Hippocampal formation (tissue), 2 donors: Measurements from ENCODE around the gene FAM78B.

Experiments used
- DNase-seq, 2 donors: peaks; one replicate each; lab custom pipeline; 2025; lab: John Stamatoyannopoulos, UW

Gene FAM78B

DNA sequence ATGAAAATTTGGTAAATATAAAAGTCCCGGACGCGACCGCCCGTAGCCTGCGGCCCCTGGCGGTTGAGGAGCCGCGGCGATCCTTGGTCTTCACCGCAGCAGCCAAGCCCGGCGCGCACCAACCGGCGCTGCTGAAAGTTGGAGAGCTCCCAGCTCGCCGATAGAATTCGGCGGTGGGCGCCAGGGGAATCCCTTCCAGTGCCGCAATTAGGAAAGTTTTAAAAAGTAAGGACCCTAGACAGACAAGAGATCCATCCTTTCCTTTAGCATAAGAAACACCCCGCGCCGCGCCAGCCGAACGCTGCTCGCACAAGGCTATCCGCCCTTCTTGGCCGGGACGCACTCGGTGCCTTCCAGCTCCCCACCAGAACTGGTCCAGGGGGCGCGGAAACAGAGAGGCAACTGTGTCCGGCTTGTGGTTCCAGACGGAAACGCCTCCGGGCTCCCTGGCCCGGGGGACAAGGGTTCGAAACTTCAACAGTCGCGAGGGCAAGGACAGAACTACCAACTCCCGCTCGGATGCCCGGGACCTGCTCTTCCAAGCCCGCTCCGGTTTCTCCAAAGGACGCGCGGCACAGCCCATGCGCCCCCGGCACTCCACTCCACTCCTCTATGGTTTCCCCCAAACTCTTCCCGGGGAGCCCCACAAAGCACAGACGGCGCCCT is 1.7 kb downstream of the FAM78B start:
- DNase-seq = peak in 1 of 2 donors; percentile 44

GRCh38 chr1:166164646-166164994 is 2.2 kb downstream of the FAM78B start:
- DNase-seq = no peak

DNA sequence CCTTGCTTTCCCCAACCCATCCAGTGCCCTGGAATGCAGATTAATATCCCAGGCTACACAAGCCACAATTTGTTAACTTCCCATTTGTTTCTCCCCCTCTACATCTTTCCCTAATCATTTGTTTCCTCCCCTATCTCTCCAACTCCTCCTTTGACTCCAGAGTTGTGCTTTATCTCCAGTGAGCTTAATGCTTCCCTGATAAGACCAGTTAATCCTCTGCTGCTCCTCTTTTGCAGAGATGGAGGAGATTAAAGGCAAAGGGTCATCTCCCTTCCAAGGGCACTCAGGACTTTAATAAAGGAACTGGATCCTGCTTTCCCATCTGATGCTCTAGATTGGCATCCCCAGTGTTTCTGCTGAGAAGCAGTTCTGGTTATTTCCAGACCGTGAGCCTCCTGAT is 7.1 kb downstream of the FAM78B start:
- DNase-seq = no peak

- no peak for DNase-seq
Measured at GRCh38 chr1:166156674-166157073, 10.1 kb downstream of the FAM78B start.

- no peak for DNase-seq
Measured at GRCh38 chr1:166155108-166155507, 11.7 kb downstream of the FAM78B start.

DNA sequence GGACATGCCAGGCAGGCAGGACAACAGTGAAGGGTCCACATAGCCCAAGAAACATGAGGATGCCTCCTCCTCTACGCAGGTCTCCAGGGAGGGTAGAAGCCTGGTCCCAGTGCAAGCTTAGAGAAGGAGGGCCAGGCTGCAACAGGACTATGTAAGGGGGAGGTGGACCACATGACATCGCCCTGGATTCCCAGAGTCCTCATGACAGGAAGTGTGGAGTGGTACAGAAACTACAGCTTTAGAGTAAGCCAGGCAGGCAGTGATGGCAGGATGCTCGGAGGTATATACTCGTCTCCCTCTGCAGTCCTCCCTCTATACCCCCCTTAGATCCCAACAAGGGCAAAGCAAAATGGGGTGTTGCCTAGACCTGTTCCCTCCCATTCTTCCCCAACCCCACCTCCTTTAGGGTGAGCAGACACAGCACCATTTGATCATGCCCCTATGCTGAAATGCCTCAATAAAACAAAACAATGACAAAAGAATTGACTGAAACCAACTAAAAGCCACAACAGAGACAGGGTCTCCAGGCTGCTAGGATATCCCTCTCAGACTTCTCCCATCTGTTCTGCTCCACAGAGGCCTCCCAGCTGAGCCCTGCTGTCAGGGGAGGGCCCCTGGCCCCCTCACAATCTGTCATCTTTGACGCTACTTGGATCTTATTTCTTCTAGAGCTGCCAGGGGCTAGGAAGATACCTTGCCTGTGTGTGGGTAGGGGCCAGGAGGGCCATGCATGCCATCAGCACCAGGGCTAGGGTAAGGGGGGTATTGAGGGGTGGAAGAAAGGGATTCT is 13.1 kb downstream of the FAM78B start:
- DNase-seq = no peak

DNA sequence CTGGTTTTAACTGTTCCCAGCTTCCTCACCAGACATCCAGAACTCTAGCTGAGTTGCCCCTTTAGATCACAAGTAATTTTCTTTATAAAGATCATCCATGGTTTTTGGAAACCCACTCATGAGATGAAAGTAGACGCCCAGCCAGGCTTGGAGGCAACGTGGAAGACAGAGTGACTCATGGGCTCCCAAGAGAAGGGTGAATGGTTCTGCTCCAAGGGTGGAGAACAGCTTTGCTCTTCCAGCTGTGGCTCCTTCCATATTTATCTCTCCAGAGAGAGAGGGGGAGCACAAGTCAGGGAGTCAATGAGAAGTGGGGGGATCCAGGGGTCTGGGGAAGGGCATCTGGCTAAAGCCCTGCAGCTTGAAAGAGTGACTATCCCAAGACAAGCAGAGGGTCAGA is 13.8 kb downstream of the FAM78B start:
- no peak for DNase-seq

GRCh38 chr1:166151804-166152203 is 15.0 kb downstream of the FAM78B start:
- no peak for DNase-seq

DNA sequence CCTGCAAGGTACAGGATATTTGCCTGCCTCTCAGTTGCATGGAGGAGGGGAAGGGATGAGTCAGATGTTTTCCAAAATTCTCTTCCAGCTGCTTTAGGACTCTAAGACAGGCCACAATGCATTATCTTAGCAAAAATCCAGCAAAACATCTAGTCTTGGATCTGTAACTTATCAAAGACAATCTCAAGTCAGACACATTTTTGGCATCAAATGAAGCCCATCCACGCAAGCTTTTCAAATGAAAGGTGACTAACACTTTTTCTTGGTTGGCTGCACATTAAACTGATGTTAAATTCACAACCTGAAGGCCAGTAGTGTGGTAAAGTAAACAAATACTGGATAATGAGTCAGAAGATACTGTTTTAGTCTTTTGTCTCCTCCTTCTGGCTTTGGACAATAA is 21.3 kb downstream of the FAM78B start:
- DNase-seq = no peak

GRCh38 chr1:166141969-166142368 is 24.8 kb downstream of the FAM78B start:
- no peak for DNase-seq

DNA sequence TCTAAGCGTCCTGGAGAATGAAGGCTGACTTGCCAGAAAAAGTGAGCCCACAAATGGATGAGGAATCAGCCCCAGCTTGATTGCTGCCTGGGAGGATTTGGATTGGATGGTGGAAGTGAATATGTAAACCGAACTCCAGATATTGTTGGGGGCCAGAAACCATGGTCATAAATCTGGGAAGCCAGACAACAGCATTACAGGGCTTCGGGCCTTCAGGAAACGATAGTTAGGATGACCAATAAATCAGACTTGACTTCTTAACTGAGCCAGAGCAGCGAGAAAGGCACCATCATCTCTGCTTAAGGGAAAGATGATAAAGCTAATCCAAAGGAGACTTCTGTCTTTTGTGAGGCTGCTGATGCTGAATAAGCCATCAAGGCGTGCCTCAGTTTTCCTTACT is 26.6 kb downstream of the FAM78B start:
- no peak for DNase-seq

- no peak for DNase-seq
Measured at GRCh38 chr1:166139735-166140134, 27.1 kb downstream of the FAM78B start.

DNA sequence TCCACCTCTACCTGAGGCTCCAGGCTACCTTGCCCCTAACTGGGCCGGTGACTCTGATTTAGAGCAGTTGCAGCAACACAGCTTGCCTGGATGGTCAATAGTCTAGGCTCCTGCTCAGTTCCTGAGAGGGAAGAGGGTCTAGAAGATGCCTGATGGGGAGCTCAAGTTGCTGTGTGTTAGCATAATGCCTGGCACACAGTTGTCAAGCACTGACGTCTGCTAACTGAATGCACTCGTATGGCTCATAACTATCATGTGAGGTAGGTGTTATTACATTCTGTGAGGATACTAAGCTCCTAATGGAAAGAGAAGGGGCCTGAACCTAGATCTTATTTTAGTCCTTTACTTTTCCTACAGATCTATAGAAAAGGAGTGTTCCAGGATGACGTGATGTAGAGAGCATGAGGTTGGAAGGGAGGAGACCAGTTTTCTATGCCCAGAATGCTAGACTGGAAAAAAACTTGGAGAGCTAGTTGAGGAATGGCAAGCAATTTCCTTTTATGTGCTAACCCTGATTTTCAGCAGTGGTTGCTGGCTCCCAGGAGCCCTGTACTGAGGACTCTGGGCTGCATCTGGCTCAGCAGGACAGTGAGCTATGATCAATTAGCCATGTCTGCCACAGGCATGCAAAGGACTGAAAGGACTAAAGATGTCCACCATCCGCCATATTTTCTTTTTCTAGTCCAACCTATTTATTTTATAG is 30.0 kb downstream of the FAM78B start:
- DNase-seq = no peak

GRCh38 chr1:166136222-166136621 is 30.6 kb downstream of the FAM78B start:
- no peak for DNase-seq

GRCh38 chr1:166133857-166134256 is 32.9 kb downstream of the FAM78B start:
- no peak for DNase-seq

- DNase-seq = no peak
Measured at GRCh38 chr1:166133276-166133841, 33.4 kb downstream of the FAM78B start.

- DNase-seq = no peak
Measured at GRCh38 chr1:166132496-166132895, 34.3 kb downstream of the FAM78B start.

DNA sequence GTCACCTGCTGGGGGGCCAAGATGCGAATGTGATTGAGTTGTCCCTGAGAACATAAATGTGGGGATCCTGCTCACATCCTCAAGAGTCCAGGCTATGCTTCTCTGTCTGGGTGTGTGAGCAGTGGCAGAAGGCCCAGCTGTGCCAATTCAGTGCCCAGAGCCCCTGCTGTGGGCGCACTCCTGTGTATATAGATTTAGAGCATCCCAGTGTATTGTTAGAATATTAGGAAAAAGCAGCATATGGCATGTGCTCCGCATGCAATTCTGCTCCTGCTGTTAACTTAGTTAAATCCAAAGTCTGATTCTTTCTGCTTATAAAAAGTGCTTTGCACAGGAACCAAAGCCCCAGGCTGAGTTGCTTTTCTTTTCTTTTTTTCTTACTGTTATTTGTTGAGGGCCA is 37.8 kb downstream of the FAM78B start:
- no peak for DNase-seq

DNA sequence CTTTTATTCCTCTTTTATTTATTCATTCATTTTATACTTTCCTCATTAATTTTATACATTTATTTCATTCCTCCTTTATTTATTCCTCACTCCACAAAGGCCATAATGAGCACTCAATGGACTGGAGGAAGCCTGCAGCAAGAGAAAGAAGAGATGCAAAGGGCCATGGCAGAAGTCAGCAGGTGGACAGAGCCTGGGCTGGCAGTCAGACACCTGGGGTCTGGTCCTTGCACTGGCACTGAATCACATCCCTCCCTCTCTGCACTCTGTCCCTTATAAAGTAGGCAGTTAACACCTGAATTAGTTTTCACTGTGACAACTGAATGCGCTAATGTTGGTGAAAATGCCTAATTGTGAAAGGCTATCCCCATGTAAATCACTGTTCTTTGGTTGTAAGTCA is 38.6 kb downstream of the FAM78B start:
- no peak for DNase-seq

- DNase-seq = no peak
Measured at GRCh38 chr1:166127003-166127402, 39.8 kb downstream of the FAM78B start.

GRCh38 chr1:166122873-166123466 is 43.8 kb downstream of the FAM78B start:
- no peak for DNase-seq

DNA sequence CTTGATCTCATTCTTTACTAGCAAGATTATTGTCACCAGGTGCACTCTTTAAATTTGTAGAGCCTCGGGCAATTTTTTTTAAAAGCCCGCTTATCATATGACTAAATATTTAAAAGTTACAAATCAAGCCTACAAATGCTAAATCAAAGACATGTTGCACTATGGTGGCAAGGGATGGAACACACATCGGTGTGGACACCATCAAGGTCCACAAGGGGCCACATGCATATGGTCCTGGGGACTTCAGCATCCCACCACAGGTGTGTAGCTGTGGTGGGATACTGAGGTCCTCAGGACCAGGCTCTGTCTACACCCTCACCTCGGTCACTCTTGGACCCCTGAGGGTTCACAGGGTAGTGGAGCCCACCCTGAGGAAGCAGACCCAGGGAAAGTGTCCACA is 45.8 kb downstream of the FAM78B start:
- no peak for DNase-seq
